IPS-18a (cell line): ENCODE data around the gene TPD52L2.

ENCODE experiments used
- H3K27ac ChIP-seq: one replicate; pipeline ENCODE4 v1.5.1; 2013; ENCODE audit warnings: low read length
- H3K27me3 ChIP-seq: one replicate; pipeline ENCODE4 v1.6.1; 2013; ENCODE audit warnings: mild to moderate bottlenecking, low read length; ENCODE audit not compliant: control insufficient read depth, insufficient read depth
- H3K36me3 ChIP-seq: one replicate; pipeline ENCODE4 v1.6.1; 2013; ENCODE audit warnings: low read depth, low read length; ENCODE audit not compliant: control insufficient read depth
- H3K4me1 ChIP-seq: one replicate; pipeline ENCODE4 v1.6.1; 2013; ENCODE audit warnings: low read depth, low read length; ENCODE audit not compliant: control insufficient read depth
- H3K4me3 ChIP-seq: one replicate; pipeline ENCODE4 v1.5.1; 2013; ENCODE audit warnings: low read length
- H3K9ac ChIP-seq: one replicate; pipeline ENCODE4 v1.6.1; 2013; ENCODE audit warnings: mild to moderate bottlenecking, low read length, moderate library complexity
- H3K9me3 ChIP-seq: one replicate; pipeline ENCODE4 v1.6.1; 2013; ENCODE audit warnings: low read depth, low read length; ENCODE audit not compliant: control insufficient read depth

Gene TPD52L2

DNA sequence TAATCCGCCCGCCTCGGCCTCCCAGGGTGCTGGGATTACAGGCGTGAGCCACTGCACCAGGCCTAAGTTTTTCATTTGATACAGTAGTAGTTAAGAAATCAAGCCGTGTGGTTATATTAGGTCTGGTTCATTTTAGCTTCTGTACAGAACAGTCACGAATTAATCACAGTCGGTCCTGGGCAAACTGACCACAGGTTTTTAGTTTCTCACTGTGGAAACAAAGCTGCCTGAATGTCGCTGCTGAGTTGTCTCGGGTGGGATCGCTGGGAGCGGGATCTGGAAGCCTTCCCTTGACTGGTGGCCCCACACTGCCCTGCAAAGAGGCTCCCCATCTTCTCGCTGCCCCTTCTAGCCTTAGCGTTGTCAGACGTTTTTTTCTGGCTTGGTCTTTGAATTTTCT lies 72.5 kb downstream of the TPD52L2 start:
- H3K4me3 ChIP-seq = no peak overlapping the region

DNA sequence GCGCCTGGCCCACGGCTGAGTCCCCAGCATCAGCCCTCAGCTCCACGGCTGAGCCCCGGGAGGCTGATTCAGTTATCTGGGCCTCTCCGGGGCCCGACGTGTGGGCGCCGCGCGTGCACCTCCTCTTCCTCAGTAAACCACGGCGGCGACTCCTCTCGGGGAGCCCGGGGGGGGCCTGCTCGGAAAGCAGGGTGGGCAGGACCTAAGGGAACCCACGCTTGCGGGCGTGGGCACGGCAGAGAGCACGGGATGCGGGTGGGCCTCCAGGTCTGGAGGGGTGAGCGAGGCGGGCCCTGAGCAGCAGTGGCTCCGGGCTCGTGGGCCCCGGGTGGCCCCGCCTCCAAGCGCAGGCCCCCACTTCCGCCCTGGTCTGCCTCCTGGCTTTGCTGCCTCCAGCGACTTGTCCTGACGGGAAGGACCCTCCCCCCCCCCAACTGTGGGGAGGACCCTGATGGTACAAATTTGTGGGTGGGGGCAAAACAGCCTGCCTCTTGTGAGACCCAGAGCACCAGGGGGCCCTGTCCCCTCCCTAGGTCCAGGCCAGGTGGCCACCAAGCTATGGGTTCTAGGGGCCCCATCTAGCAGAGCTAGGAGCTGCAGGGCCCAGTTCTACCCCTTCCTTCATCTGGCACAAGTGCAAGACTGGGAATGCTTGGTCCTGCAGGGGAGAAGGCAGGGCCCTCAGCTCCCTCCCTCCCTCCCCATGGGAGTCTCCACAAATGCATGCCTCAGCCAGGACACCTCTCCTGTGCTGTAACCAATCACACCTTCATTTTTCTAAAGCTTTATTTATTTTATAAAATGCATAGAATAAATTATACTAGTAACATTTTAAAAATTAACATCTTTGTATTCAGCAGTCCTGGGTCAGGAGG lies 74.2 kb downstream of the TPD52L2 start:
- no peak overlapping the region for H3K27ac ChIP-seq

More for the DNA sequence above, 72.5 kb downstream of the TPD52L2 start:
- H3K9ac ChIP-seq = no peak overlapping the region
- H3K27me3 ChIP-seq = no peaks in the 10 kb centered on the region
- no peaks in the 10 kb centered on the region for H3K4me1 ChIP-seq
- H3K36me3 ChIP-seq = peaks cover 9% of the 10 kb centered on the region
- H3K27ac ChIP-seq = no peak overlapping the region
- H3K9me3 ChIP-seq = no peaks in the 10 kb centered on the region

DNA sequence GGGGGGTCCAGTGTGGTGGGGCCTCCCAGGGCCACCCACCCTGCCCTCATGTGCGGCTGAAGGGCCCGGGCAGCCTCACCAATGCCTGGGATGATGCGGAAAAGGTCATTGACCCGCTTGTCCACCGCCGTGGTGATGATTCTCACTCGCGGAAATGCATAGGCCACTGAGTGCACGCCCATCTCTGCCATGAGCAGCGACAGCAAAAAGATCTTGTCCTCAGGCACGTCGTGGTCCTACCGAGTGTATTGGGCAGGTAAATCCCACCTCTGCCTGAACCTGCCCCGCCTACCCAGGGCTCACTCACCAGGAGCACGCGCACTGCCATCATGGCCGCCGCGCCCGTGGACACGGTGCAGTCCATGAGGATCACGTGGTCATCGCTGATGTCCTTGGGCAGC lies 75.0 kb downstream of the TPD52L2 start:
- Histone ChIP-seq H3K9me3 (no peaks in the 10 kb centered on the region), H3K4me3 (no peak overlapping the region), H3K9ac (no peak overlapping the region), H3K4me1 (no peaks in the 10 kb centered on the region), H3K36me3 (peaks cover 27% of the 10 kb centered on the region), H3K27me3 (no peaks in the 10 kb centered on the region), H3K27ac (no peak overlapping the region)

More for the DNA sequence above, 74.2 kb downstream of the TPD52L2 start:
- Histone ChIP-seq H3K9me3 (no peaks in the 10 kb centered on the region), H3K9ac (no peak overlapping the region), H3K4me1 (no peaks in the 10 kb centered on the region), H3K4me3 (no peak overlapping the region), H3K27me3 (no peaks in the 10 kb centered on the region), H3K36me3 (peaks cover 21% of the 10 kb centered on the region)

DNA sequence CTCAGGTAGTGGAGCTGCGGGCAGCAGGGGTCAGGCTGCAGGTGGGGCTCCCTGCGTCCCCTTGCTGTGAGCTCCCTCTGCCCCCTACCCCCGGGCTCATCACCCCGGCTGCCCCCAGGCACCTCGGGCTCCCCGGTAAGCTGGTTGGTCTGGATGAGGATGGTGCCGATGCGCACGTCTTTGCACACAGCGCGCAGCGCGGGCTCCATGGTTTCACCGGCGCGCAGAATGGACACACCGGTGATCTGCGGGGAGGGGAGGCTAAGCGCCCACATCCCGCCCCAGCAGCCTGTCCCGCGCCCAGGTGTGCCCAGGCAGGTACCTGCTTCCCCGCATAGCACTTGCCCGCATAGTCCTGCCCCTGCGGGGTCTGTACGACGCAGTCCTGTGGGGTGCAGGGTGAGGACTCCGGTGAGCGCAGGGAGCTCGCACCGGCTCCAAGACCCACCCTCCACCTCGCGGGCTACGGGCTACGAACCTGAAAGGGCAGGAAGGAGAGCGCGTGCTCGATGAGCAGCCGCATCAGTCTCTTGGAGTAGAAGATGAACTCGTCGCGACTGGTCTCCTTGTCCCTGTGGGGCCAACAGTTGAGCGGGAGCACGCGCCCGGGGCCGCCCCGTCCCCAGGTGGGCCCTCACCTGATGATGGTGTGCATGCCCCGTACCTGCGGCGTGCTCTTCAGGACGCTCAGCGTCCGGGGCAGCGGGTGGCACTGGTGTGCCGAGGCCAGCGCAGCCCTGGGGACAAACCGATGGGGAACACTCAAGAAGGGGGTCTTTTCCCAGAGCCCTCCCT lies 75.6 kb downstream of the TPD52L2 start:
- Histone ChIP-seq H3K9ac (no peak overlapping the region), H3K4me1 (no peaks in the 10 kb centered on the region), H3K9me3 (no peaks in the 10 kb centered on the region), H3K27ac (no peak overlapping the region), H3K4me3 (no peak overlapping the region), H3K36me3 (peaks cover 29% of the 10 kb centered on the region), H3K27me3 (no peaks in the 10 kb centered on the region)
